ENCODE results near the gene DAZAP1.

The DAZAP1 gene

DNA sequence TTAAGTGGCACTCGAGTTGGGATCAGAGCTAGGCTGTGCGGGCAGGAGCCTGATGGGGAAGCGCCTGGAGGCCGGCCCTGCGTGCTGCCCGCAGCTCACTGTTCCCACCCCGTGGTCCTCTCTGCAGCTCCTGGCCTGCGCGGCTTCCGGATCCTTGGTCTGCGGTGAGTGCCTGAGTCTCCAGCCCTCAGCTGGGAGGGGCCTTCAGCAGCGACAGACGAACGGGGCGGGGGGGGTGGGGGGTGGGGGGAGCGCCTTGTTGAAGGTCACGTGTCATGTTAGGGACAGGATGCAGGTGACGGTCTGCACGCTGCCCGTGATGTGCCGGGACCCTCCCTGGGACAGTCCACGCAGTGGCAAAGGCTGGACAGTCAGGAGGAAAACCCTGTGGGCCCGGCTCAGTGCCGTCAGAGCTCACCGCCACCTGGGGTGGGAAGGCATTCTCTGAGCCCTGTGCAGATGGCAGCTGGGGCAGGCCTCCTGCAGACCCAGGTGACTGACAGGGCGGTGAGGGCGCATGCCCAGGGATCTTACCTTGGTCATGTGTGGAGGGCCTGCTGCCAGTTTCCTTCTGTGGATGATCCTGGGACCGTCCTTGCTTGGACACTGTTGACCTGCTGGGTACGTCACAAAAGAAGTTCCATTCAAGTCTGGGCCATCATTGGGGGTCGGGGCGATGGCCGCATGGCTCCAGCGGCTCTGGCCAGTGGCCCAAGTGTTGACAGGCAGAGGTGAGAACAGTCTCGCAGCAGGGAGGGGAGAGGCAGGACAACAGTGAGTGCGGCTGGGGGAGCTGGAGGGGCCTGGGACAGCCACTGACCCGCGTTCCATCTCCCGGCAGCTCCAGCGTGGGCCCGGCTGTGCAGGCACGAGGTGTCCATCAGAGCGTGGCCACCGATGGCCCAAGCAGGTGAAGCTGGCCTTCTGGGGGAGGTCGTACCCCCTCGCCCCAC, 19.4 kb upstream of the DAZAP1 start:
- Histone ChIP-seq H2BK15ac (ENCODE audit: low read depth, poor library complexity, severe bottlenecking) (no peak overlapping the region), H2AK5ac (ENCODE audit: low read length, severe bottlenecking) (no peak overlapping the region), H3K79me1 (replicated peaks; ENCODE audit: low read length, poor library complexity, severe bottlenecking) (peaks cover 38% of the 10 kb centered on the region), H3K18ac (ENCODE audit: low read depth in 1 of 2, low read length in 2 of 2) (no peak overlapping the region), H4K91ac (ENCODE audit: low read length) (no peak overlapping the region), H3K4me2 (ENCODE audit: low read length, poor library complexity, severe bottlenecking) (no peak overlapping the region), H2BK5ac (ENCODE audit: low read depth, low read length, poor library complexity, severe bottlenecking) (no peak overlapping the region), H3K23ac (ENCODE audit: low read length in 2 of 2) (no peak overlapping the region), H2AFZ (ENCODE audit: low read depth, low read length) (no peak overlapping the region), H3K4me1 (ENCODE audit: control insufficient read depth, insufficient read depth, low read depth, low read length) (peaks cover 6% of the 10 kb centered on the region), H2BK12ac (ENCODE audit: low read length in 2 of 2) (no peak overlapping the region), H2BK120ac (ENCODE audit: low read depth, low read length) (no peak overlapping the region), H3K27me3 (ENCODE audit: control insufficient read depth in 1 of 2, insufficient read depth in 1 of 2, low read length in 2 of 2) (no peaks in the 10 kb centered on the region), H4K8ac (ENCODE audit: low read length) (peak overlapping the region; percentile 32), H3K9me3 (ENCODE audit: control insufficient read depth, low read length) (no peaks in the 10 kb centered on the region), H3K4me3 (ENCODE audit: insufficient read depth in 1 of 2, low read depth in 1 of 2, low read length in 2 of 2) (no peak overlapping the region), H3K27ac (ENCODE audit: low read length, poor library complexity, severe bottlenecking) (no peak overlapping the region), H3K9ac (ENCODE audit: low read length) (no peak overlapping the region), H3K14ac (ENCODE audit: low read length in 2 of 2) (no peak overlapping the region), H3K36me3 (ENCODE audit: control insufficient read depth in 1 of 2, insufficient read depth in 2 of 2, low read depth in 1 of 2, low read length in 2 of 2) (peaks cover 26 to 57% of the 10 kb centered on the region in 2 experiments), H3K4ac (ENCODE audit: low read depth in 1 of 2, low read length in 2 of 2) (no peak overlapping the region)
- 92% methylated on average over 41 of the region's 45 CpGs for WGBS
- no peak for DNase-seq

DNA sequence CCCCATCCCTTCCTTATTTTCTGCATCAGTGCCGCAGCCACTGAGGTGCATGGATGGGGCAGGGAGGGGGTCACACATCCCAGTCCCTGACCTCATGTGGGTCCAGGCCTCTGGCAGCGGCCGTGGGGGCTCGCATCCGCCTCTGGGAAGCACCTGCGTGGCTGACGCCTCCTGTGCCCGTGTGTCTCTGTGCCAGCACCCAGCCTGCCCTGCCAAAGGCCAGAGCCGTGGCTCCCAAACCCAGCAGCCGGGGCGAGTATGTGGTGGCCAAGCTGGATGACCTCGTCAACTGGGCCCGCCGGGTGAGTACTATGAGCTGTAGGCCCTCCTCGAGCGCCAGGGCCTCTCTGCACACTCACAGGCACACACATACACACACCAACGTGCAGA, 18.8 kb upstream of the DAZAP1 start:
- no peak overlapping the region for H3K9ac ChIP-seq (ENCODE audit: low read length)
- peaks cover 6% of the 10 kb centered on the region for H3K4me1 ChIP-seq (ENCODE audit: control insufficient read depth, insufficient read depth, low read depth, low read length)
- no peak overlapping the region for H2AFZ ChIP-seq (ENCODE audit: low read depth, low read length)
- H3K36me3 ChIP-seq (ENCODE audit: control insufficient read depth in 1 of 2, insufficient read depth in 2 of 2, low read depth in 1 of 2, low read length in 2 of 2) = peaks cover 33 to 64% of the 10 kb centered on the region in 2 experiments
- no peak overlapping the region for H2AK5ac ChIP-seq (ENCODE audit: low read length, severe bottlenecking)
- H4K91ac ChIP-seq (ENCODE audit: low read length) = no peak overlapping the region
- H3K4ac ChIP-seq (ENCODE audit: low read depth in 1 of 2, low read length in 2 of 2) = no peak overlapping the region
- 96% methylated on average over 17 of the region's 17 CpGs for WGBS
- no peak overlapping the region for H2BK5ac ChIP-seq (ENCODE audit: low read depth, low read length, poor library complexity, severe bottlenecking)
- H3K9me3 ChIP-seq (ENCODE audit: control insufficient read depth, low read length) = no peaks in the 10 kb centered on the region
- peaks cover 38% of the 10 kb centered on the region for H3K79me1 ChIP-seq (replicated peaks; ENCODE audit: low read length, poor library complexity, severe bottlenecking)
- H4K8ac ChIP-seq (ENCODE audit: low read length) = no peak overlapping the region
- no peaks in the 10 kb centered on the region for H3K27me3 ChIP-seq (ENCODE audit: control insufficient read depth in 1 of 2, insufficient read depth in 1 of 2, low read length in 2 of 2)
- no peak for DNase-seq
- H3K4me3 ChIP-seq (ENCODE audit: insufficient read depth in 1 of 2, low read depth in 1 of 2, low read length in 2 of 2) = no peak overlapping the region
- H2BK12ac ChIP-seq (ENCODE audit: low read length in 2 of 2) = no peak overlapping the region
- no peak overlapping the region for H3K23ac ChIP-seq (ENCODE audit: low read length in 2 of 2)
- no peak overlapping the region for H2BK120ac ChIP-seq (ENCODE audit: low read depth, low read length)
- no peak overlapping the region for H3K14ac ChIP-seq (ENCODE audit: low read length in 2 of 2)
- H3K4me2 ChIP-seq (ENCODE audit: low read length, poor library complexity, severe bottlenecking) = no peak overlapping the region
- no peak overlapping the region for H3K18ac ChIP-seq (ENCODE audit: low read depth in 1 of 2, low read length in 2 of 2)
- H3K27ac ChIP-seq (ENCODE audit: low read length, poor library complexity, severe bottlenecking) = no peak overlapping the region
- no peak overlapping the region for H2BK15ac ChIP-seq (ENCODE audit: low read depth, poor library complexity, severe bottlenecking)

DNA sequence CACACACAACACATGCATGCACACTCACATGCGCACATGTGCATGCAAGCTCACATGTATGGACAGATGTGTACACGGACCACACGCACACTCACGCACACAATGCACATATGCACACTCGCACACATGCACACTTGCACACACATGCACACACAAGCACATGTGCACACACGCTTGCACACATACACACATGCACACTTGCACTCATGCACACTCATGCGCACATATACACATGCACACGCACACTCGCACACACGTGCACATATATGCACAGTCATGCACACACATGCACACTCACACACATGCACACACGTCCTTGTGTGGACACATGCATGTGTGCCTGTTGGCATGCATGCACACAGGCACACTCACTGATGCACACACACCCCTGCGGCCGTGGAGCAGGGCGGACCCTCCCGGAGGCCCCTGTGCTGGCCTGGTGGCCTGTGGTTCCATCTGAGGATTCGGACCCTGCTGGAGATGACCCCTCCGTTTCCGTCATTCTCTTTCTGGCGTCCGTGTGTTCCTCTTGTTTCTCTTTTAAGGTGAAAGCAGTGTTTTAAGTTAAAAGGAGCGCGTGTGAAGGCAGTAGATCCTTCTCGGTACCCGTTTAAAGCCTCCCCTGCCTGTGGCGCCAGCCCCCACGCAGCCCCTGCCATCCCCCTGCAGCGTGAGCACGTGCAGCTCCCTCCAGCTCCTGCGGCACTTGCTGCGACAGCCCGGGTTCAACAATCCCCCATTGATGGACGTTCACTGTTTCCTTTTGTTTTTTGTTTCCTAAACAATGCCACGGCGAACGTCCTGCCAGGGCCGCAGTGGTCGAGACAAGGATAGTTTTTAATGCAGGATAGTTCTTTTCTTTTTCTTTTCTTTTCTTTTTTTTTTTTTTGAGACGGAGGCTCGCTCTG, 18.1 kb upstream of the DAZAP1 start:
- H3K36me3 ChIP-seq (ENCODE audit: control insufficient read depth in 1 of 2, insufficient read depth in 2 of 2, low read depth in 1 of 2, low read length in 2 of 2) = peaks cover 36 to 70% of the 10 kb centered on the region in 2 experiments
- H3K14ac ChIP-seq (ENCODE audit: low read length in 2 of 2) = no peak overlapping the region
- H3K4ac ChIP-seq (ENCODE audit: low read depth in 1 of 2, low read length in 2 of 2) = no peak overlapping the region
- no peak overlapping the region for H3K4me2 ChIP-seq (ENCODE audit: low read length, poor library complexity, severe bottlenecking)
- H3K9ac ChIP-seq (ENCODE audit: low read length) = no peak overlapping the region
- no peak overlapping the region for H3K27ac ChIP-seq (ENCODE audit: low read length, poor library complexity, severe bottlenecking)
- peak overlapping the region; percentile 12 for H2BK15ac ChIP-seq (ENCODE audit: low read depth, poor library complexity, severe bottlenecking)
- H3K27me3 ChIP-seq (ENCODE audit: control insufficient read depth in 1 of 2, insufficient read depth in 1 of 2, low read length in 2 of 2) = no peaks in the 10 kb centered on the region
- 96% methylated on average over 38 of the region's 39 CpGs for WGBS
- no peak overlapping the region for H2AFZ ChIP-seq (ENCODE audit: low read depth, low read length)
- H3K4me3 ChIP-seq (ENCODE audit: insufficient read depth in 1 of 2, low read depth in 1 of 2, low read length in 2 of 2) = no peak overlapping the region
- H3K9me3 ChIP-seq (ENCODE audit: control insufficient read depth, low read length) = no peaks in the 10 kb centered on the region
- H2BK120ac ChIP-seq (ENCODE audit: low read depth, low read length) = no peak overlapping the region
- no peak overlapping the region for H4K8ac ChIP-seq (ENCODE audit: low read length)
- no peak overlapping the region for H4K91ac ChIP-seq (ENCODE audit: low read length)
- no peak overlapping the region for H3K23ac ChIP-seq (ENCODE audit: low read length in 2 of 2)
- no peak overlapping the region for H2AK5ac ChIP-seq (ENCODE audit: low read length, severe bottlenecking)
- no peak overlapping the region for H2BK12ac ChIP-seq (ENCODE audit: low read length in 2 of 2)
- no peak overlapping the region for H3K18ac ChIP-seq (ENCODE audit: low read depth in 1 of 2, low read length in 2 of 2)
- peaks cover 6% of the 10 kb centered on the region for H3K4me1 ChIP-seq (ENCODE audit: control insufficient read depth, insufficient read depth, low read depth, low read length)
- DNase-seq = no peak
- peaks cover 36% of the 10 kb centered on the region for H3K79me1 ChIP-seq (replicated peaks; ENCODE audit: low read length, poor library complexity, severe bottlenecking)
- no peak overlapping the region for H2BK5ac ChIP-seq (ENCODE audit: low read depth, low read length, poor library complexity, severe bottlenecking)
